Pulmonary artery endothelial cell (primary cell): ENCODE measurements around the gene MMP17. TPM values are rescaled to one million over a fixed set of nuclear protein-coding genes. Genes with fewer than 3 reads are reported as not detected.

Experiments used
- DNase-seq: peaks from one replicate; pipeline ENCODE4 v3.0.0-alpha.2; 2011; ENCODE audit warnings: low read depth, low spot score
- total RNA-seq: library from RNA; depleted of rRNA; stranded (reverse); fragments of >200 nt; gene quantifications from 2 replicates; pipeline ENCODE4 v1.2.3, GENCODE V29; 2014

MMP17 gene
- total RNA-seq, 1 donor from 2014 or later = 3.2 TPM

DNA sequence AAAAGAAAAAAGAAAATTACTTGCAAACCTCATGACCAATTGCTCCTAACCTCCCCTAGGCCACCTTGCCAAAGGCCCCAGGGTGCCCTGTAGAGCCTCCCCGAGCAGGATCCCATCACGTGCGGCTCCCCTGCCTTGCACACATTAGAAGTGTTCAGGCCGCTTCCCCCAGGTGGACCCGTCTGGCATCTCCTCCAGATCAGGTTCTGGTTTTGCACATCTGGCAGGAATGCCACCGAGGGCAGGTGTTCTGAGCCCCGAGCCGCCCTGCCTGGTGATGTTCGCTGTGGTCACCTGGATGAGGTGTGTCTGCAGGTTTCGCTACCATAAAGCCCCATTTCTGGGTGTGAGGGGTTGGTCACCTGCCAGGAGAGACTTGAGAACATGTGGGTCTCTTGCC is 19.3 kb downstream of the MMP17 start:
- no peak for DNase-seq

DNA sequence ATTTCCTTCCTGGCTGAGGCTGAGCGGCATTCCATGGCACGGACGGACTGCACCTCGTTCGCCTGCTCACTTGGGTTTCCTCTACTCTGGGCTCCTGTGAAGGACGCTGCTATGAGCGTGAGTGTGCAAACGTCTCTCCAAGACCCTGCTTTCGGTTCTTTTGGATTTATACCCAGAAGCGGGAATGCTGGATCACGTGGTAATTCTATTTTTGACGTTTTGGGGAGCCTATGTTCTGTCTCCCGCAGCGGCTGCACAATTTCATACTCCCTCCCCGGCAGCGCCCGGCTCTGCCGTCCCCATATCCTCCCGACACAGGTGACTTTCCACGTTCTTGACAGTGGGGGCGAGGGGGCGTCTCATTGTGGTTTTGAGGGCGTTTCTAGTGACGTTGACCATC is 20.6 kb downstream of the MMP17 start:
- DNase-seq = no peak

DNA sequence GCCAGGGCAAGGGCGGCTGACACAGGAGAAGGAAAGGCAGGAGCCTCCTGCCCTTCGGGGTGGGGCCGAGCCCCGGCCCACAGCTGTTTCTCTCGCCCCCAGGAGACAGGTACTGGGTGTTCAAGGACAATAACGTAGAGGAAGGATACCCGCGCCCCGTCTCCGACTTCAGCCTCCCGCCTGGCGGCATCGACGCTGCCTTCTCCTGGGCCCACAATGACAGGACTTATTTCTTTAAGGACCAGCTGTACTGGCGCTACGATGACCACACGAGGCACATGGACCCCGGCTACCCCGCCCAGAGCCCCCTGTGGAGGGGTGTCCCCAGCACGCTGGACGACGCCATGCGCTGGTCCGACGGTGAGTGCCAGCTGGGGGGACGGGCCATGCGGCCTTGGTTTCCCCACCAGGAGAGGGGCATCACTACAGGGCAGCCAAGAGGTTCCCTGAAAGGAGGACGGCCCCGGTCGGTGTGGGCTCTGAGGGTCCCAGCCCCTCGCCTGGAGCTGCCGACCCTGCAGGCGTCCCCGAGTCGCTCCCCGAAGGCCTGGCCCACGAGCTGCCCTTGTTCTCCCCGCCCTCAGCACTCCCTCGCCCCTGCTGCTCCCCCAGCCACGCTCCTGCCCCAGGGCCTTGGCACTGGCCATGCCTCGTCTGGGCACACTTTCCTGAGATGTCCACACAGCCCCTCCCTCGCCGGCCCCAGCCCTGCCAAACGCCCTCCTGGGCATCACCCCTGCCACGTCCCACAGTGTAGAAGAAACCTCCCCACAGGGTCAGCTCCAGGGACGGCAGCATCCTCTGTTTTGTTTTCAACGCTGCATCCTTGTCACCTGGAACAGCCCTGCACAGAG is 21.7 kb downstream of the MMP17 start:
- no peak for DNase-seq

DNA sequence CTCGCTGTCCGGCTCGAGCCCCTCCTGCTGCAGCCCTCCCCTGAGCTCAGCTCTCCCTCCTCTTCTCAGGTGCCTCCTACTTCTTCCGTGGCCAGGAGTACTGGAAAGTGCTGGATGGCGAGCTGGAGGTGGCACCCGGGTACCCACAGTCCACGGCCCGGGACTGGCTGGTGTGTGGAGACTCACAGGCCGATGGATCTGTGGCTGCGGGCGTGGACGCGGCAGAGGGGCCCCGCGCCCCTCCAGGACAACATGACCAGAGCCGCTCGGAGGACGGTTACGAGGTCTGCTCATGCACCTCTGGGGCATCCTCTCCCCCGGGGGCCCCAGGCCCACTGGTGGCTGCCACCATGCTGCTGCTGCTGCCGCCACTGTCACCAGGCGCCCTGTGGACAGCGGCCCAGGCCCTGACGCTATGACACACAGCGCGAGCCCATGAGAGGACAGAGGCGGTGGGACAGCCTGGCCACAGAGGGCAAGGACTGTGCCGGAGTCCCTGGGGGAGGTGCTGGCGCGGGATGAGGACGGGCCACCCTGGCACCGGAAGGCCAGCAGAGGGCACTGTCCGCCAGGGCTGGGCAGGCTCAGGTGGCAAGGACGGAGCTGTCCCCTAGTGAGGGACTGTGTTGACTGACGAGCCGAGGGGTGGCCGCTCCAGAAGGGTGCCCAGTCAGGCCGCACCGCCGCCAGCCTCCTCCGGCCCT is 22.8 kb downstream of the MMP17 start:
- DNase-seq = no peak

DNA sequence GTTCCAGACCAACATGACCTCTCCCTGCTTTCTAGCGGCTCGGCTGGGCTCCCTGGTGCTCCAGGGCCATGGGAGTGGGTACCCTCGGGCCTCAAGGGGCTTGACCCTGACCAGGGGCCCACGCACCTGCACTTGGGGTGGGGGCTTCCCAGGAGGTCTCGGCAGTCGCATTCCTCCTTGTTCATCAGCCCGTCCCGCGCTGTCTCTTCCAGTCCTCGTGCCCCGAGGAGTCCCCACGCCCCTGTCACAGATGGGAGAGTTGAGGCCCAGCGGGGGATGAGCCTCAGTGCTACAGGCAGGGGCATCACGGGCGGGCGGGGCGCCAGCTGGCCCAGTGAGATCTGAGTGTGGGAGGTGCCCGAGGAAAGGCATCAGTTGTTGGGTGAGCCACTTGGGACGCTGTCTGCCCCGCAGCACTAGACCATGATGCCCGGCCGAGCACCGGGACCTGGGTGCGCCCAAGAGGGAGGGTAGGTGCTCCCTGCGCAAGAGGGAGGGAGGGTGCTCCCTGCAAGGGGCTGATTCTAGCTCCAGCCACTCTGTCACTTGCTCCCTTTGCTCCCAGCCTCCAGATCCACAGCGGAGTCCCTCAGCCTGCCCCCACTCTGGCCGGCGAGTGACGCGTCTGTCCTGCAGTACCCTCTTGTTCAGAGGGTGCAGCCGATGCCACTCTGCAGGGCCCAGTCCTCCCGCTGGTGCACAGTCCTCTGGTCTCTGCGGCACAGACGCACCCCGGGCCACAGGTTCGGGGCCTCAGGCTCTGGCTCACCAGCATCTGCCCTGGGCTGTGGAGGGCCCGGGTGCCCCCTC is 23.8 kb downstream of the MMP17 start:
- no peak for DNase-seq

DNA sequence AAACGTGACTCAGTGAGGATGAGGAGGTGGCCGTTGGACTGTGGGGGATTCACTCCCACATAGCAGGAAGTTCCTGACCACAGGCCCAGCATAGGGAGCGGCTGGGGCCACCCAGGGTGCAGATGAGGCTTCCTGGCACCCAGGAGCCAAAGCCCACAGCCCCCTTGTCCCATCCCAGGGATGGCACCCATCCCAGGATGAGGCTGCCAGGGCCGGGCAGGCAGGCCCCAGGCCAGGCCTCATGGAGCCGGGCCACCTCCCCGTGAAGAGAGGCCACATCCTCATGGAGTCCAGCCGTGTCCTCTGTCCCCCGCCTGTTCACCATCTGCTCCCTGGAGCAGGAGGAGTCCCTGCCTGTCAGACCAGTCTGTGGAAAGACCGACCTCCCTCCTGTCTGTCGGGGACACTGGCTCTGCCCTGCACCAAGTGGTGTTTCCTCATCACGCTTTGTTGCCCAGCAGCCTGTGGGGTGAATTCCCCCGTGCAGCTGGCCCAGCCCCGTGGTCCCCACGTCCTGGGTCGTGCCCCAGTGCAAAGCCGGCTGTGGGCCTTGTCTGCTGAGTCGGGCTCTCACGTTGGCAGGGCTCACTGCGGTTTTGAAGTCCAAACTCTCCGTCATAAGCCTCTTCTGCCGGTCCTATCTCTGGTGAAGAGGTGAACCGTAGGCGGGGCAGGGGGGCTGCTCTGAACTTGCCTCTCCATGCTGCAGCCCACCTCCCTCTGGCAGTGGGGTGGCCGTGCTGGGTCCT is 24.5 kb downstream of the MMP17 start:
- no peak for DNase-seq

DNA sequence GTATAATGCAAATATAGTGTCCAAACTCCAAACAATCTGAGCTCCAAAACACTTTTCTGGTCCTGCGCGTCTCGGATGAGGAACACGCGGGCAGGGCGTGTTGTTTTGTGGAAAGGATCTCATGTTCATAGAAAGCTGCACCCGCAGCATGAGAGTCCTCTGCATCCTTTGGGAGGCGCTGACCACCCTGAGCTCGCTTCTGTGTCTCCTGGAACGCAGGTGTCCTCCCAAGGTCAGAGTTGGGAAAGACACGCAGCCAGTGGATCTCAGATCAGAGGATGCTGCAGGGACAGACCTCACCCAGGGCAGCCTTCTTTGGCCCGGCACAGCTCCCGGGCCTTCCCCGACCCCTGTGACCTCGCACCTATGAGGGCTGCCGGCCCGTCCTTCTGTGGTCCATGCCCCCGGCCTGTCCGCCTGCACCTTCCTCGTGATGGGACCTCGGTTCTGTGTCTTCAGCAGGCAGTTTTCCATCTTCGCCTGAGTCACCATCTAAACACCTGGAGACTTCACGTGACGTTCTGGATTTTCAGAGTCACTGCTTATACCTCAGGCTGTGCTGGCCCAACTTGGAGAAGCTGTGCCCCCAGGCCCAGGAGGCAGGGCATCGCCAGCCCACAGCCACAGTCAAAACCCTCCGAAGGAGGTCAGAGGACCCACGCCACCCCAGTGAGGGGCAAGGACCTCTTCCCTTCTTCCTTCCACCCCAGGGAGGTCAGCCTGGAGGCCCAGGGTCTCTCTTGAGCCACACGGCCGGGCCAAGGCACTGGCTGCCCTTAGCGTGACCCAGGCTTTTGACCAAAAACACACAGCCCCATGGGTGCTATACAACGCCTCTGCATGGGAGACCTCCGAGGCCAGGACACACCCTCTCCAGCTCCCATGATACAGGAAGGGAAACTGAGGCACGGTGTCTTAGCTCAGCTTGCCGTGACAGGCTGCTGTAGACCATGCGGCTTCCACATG is 25.9 kb downstream of the MMP17 start:
- no peak for DNase-seq

DNA sequence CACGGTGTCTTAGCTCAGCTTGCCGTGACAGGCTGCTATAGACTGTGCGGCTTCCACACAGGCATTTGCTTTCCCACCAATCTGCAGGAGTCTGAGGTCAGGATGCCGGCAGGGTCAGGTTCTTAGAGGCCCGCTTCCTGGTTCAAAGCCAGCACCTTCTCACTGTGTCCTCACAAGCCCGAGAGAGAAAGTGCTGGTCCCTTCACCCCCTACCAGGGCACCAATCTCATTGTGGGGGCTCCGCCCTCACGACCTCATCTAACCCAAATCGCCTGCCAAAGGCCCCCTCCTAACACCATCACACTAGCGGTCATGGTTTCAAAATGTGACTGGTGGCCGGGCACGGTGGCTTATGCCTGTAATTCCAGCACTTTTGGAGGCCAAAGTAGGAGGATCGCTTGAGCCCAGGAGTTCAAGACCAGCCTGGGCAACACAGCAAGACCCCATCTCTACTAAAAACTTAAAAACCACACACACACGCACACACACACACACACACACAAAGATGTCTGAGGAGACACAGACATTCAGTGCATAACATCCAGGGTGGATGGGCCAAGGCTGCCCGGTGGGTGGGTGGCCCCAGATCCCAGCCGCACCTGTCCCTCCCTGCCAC is 26.8 kb downstream of the MMP17 start:
- DNase-seq = no peak

DNA sequence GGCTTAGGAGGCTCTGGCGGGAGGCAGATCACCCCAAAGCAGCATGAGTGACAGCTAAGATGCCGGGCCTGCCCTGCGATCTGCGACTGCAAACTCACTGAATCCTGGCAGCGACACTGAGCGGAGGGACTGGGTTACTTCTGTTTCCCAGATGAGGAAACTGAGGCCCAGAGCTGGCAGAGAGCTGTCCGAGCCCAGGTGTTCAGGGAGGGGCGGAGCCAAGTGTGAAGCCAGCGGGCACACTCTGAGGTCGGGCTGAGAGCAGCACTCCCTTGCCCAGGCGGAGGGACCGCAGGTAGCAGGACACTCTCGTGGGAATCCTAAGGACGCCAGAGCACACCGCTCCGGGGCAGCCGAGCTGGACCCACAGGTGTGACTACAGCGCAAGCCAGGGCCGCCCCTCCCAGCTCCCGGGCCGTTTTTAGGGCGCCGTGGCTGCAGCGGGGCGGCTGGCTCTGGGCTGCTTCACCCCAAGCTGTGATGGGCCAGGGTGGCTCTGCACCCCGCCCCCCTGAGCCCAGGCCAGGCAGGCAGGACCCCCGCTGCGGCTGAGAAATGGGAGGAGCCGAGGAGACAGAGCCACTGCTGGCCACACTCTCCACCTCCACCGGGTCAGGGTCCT is 27.4 kb downstream of the MMP17 start:
- no peak for DNase-seq

DNA sequence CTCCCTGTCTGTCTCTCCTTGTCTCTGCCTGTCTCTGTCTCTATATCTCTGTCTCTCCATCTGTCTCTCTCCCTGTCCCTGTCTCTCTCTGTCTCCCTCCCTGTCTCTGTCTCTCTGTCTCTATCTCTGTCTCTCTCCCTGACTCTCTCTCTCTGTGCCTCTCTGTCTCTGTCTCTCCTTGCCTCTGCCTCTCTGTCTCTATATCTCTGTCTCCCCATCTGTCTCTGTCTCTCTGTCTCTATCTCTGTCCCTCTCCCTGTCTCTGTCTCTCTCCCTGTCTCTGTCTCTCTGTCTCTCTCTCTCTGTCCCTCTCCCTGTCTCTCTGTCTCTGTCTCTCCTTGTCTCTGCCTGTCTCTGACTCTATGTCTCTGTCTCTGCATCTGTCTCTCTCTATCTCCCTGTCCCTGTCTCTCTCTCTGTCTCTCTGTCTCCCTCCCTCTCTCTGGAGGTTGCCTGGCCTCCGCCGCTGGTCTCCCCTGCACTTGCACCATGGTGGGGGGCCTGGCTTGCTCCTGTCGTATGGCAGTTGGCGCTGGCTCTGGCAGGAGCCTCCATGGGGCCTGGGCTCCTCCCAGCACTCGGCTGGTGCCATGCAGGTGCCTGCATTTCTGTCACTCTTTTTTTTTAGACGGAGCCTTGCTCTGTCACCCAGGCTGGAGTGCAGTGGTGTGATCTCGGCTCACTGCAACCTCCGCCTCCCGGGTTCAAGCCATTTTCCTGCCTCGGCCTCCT is 28.3 kb downstream of the MMP17 start:
- no peak for DNase-seq

DNA sequence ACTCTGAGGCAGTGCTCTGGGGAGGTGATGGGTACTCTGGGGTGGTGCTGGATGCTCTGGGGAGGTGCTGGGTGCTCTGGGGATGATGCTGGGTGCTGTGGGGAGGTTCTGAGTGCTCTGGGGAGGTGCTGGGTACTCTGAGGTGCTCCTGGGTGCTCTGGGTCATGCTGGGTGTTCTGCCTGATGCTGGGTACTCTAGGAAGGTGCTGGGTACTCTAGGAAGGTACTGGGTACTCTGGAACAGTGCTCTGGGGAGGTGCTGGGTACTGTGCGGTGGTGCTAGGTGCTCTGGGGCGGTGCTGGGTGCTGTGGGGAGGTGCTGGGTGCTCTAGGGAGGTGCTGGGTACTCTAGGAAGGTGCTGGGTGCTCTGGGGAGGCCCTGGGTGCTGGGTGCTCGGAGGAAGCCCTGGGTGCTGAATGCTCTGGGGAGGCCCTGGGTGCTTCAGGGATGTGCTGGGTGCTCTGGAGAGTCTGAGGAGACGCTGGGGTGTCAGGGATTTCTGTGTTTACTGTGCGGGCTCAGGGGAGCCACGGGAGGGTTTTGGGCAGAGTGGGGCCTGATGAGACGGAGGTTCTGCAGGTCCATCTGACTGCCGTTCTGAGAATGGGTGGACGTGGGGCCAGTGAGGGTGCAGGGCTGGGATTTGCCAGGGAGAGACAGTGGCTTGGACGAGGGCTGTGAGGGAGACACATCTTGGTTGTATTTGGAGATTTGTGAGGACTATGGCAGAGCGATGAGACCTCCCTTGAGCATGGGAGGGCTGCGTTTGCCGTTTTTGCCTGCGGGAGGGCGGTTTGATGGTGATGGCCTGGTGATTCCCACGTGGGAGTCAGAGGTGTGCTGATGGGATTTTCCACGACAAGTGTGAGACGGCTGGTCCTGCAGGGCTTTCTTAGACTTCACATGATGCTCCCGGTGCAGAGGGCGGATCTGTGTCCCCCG is 30.0 kb downstream of the MMP17 start:
- no peak for DNase-seq

DNA sequence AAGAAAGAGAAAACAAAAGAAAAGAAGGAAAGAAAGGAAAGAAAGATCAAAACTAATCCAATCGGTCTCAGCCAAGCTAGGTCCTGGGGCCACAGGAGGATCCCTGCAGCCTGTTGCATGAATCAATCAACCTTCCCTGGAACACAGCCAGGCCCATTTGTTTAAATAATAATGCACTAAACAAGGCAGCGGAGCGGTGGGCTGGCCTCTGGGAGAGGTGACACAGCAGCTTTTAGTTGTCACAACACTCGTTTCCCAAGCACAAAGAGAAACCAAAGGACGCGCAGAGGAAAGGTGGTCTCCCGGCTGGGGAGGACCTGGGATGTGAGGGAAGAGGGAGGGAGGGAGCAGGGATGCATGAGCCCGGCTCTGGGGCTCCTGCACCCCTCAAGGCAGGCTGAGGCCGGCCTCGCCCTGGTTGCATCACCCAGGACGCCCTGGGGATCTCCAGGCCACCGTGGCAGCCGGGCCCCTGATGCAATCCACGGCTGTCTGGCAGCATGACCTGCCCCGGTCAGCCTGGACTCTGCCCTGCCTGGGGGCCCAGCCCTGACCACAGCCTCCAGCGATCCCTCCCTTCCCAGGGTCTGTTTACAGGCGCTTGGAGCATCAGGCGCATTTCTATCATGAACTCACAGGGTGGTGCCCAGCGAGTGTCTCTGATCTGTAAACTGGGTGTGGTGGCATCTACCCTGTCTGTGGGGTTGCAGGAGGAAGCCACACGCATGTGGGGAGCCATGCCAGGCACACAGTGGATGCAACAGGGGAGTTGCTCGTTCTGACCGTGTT is 32.5 kb downstream of the MMP17 start:
- DNase-seq = no peak

DNA sequence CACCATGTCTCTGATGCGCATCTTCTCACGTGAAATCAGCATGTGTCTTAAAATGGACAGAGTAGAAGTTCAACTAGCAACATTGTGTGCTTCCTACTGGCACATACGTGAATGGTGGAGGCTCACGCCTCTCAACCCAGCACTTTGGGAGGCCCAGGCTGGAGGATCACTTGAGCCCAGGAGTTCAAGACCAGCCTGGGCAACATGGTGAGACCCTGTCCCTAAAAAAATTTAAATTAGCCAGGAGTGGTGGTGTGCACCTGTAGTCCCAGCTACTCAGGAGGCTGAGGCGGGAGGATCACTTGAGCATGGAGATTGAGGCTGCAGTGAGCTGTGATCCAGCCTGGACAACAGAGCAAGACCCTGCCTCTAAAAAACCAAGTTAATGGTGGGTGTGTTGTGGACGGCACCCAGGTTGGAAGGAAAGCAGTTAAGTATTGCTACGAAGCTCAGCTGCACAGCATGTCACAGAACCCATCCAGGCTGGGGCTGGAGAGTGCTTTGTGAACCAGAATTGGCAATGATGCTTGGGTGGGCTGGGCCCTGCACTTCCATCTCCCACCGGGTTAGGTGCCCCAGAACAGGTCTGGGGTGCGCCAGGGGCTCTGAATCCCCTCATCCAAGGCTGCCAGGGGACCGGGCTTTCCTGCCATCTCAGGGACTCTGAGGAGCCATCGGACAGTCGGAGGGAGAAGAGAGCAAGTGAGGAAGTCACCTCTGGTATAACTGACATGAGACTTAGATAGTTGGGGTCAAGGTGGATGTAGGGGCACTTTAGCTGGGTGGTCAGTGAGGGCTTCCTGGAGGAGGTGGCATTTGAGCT is 33.3 kb downstream of the MMP17 start:
- no peak for DNase-seq

DNA sequence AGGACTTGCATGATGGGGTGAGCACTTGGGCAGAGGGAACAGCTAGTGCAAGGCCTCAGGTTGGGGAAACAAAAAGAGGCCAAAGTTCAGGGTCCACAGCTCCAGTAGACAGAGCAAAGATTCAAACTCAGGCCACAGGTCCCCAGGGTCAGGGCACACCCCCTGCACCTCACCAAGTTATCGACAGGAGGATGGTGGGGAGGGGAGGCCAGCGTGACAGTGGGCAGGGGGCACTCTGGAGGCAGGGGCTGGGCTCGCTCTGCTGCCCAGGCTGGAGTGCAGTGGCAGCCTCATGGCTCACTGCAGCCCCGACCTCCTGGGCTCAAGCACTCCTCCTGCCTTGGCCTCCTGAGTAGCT is 33.9 kb downstream of the MMP17 start:
- no peak for DNase-seq

DNA sequence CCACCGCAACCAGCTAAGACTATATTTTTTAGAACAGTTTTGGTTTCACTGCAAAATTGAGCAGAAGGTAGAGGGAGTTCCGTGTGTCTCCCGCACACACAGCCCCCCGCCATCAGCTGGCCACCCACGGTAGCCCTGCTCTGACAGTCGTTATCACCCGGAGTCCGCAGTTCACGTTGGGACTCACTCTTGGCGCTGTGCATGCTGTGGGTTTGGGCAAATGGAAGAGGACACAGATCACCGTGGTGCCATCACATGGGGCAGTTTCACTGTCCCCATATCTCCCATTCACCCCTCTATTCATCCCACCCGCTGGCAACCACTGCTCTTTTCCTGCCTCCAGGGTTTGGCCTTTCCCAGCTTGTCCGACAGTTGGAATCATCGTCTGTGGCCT is 34.4 kb downstream of the MMP17 start:
- DNase-seq = no peak
